ENCODE measurements around the gene CADM1.

Gene CADM1

GRCh38 chr11:115269191-115269950 lies 234.8 kb downstream of the CADM1 start:
- no peak for DNase-seq

DNA sequence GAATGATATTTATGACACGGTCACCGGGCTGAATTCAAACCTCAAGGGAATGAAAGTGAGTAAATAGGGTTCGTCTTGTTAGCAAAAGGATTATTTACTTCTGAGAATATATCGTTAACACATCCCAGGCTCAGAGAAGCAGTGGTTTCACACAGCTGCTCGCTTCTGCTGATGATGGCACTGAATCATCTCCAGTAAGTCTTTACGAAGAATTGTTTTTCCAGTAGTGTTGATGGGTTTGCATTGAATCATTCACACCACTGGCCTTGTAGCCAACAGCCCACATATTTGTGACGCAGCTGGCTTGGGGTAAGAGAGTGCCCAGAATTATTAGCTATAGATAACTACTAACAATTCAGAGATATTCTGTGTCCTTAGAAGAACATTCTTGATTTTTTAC lies 236.3 kb downstream of the CADM1 start:
- DNase-seq = no peak

GRCh38 chr11:115267238-115267781 lies 236.9 kb downstream of the CADM1 start:
- no peak for DNase-seq

- no peak for DNase-seq
Observed at GRCh38 chr11:115266066-115266639, 238.1 kb downstream of the CADM1 start.

GRCh38 chr11:115263799-115264656 lies 240.2 kb downstream of the CADM1 start:
- DNase-seq = no peak

DNA sequence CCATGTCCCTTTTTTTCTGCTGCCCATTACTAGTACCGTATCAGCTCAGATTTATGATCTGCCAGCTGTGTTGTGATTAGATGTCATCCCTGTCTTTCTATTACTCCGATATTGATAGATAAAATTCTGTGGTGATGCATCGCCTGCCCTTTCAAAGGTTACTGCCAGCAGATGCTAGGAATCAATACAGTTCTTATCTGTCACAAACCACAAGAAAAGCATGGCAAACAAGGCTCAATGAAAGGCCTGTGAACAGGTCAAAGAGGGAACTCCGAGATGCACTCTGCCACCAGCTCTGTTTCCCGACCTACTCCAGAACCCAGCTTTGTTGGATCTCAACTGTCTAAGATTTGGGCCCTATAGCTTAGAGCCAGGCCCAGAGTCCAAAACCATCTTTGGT lies 246.0 kb downstream of the CADM1 start:
- no peak for DNase-seq

GRCh38 chr11:115257678-115258077 lies 246.5 kb downstream of the CADM1 start:
- no peak for DNase-seq

DNA sequence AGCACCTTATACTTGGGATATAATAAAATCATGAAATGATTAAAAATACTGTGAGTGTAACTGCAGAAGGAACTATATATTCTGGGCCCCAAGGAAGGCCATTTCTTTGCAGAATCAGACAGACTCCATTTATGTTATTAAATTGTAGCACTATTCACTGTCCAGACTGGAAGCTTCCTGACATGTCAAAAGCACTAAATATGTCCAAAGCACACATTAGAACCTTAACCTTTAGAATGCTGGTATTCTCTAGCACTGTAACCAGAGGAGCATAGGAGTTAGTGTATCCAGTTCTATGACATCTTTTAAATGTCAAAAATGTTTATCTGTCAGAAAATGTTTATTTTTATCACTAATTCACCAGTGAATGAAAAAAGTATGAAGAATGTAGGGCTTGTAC lies 246.9 kb downstream of the CADM1 start:
- DNase-seq = no peak

- DNase-seq = no peak
Observed at GRCh38 chr11:115256397-115257197, 247.6 kb downstream of the CADM1 start.

DNA sequence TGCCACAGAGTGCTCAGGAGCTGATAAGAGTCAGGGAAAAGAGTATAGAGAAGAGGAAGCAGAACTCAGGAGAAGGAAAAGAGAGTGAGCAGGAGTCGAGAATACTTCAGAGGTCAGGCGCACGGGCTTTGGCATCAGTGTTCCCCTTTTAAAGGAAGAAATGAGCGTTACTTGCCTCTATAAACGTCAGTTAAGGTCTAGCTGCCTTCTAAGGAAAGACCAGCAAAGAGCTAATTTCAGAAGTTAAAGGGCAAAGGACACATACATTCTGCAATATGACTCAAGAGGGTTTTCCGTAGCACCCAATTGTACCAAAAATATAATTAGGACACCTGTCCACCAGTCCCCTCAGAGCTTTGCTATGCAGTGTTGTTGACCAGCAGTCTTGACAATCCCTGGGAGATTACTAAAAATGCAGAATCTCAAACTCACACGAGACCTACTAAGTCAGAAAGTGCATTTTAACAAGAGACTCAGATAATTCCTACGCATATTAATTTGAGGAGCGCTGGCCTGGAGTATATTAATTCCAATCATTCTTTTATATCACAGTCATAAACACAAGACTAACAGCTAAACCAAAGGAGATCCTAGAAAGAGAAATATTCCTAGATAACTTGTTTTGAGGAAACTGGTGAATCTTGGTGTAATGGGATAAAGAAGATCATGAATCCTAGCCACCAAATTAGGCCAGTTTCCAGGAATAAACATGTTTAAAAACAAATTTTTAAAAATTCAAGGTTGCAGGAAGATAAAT lies 249.0 kb downstream of the CADM1 start:
- no peak for DNase-seq

GRCh38 chr11:115251126-115251525 lies 253.1 kb downstream of the CADM1 start:
- no peak for DNase-seq

GRCh38 chr11:115249061-115249578 lies 255.1 kb downstream of the CADM1 start:
- no peak for DNase-seq

GRCh38 chr11:115247953-115248352 lies 256.3 kb downstream of the CADM1 start:
- no peak for DNase-seq

GRCh38 chr11:115247361-115247760 lies 256.9 kb downstream of the CADM1 start:
- DNase-seq = peak; percentile 4

DNA sequence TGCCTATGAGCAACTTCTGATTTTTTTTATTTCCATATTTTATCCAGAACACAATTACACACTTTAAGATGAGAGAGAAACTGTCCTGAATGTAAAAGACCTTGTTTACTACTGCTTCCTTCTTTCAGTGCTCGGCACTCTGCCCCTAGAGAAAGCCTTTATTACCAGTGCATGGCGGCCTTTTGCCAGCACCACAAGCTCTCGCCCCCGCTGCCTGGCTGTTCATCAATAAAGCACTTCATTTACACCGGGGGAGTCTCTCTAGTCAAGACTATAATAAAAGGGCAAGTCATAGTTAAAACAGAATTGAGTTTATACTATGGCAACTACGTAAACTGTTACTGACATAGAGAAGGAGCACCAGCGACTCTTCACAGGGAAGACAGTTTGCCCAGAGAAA lies 259.5 kb downstream of the CADM1 start:
- DNase-seq = no peak

GRCh38 chr11:115244296-115244695 lies 259.9 kb downstream of the CADM1 start:
- no peak for DNase-seq

- DNase-seq = no peak
Observed at GRCh38 chr11:115242982-115243381, 261.2 kb downstream of the CADM1 start.

DNA sequence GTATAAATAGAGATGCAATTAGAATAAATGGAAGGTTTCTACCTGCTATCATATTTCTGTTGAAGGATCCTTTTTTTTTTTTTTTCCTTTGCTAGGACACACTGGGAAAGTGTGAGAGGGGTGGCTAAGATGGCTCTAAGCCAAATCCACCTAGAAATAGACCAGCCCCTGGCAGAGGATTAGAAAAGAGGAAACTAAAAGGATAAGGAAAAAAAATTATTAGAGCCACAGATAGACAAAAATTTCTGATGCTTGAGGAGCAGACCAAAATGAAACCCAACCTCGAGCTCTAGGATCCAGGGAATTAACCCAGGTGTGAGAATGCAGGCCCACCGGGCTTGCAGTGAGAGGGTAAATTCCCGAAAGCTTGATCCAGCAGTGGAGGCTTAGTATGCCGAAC lies 262.3 kb downstream of the CADM1 start:
- DNase-seq = no peak

- DNase-seq = no peak
Observed at GRCh38 chr11:115238791-115239190, 265.4 kb downstream of the CADM1 start.

DNA sequence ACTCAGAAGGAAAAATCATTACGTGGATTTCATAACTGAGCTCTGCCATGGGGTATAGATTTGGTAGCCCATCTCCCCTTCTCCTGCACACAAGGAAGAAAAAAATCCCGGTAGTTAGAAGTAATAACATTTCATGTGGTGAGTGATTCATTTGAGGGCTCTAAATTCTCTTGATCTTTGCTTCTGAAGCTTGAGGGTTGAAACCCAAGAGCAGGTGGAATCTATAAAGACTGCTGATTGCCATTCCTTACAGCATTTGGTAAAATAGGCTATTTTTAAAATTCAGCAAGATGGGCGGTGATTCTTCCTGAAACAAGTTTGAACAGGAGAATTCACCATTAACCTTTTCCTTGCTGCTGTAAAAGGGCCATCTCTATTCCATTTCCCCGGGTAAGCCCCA lies 266.1 kb downstream of the CADM1 start:
- no peak for DNase-seq

DNA sequence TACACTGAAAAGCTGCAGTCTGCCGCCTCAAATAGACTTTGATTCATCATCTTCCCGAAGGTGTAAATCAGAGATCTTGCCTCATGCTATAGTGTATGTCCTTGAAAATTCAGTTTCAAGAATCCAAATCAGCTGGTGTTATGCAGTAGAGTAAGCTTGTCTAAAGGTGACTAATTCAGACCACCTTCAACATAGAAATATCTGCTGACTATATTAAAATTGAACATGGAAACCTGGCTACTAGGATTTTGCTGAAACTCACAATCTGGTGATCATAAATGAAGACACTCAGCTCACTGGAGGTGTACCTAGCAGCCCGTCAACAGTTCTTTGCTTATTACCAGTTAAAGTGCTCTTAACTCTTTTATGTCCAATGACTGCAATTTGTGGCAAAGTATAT lies 266.6 kb downstream of the CADM1 start:
- no peak for DNase-seq

GRCh38 chr11:115234794-115235193 lies 269.4 kb downstream of the CADM1 start:
- no peak for DNase-seq
